H9 (cell line): ENCODE measurements around the gene SHTN1. TPM values are rescaled to one million over a fixed set of nuclear protein-coding genes. Genes with fewer than 3 reads are reported as not detected.
A peak's percentile ranks its signal among the peaks of the same experiment; 100 is the strongest.

Source experiments
- DNase-seq: peaks from one replicate; pipeline ENCODE4 v3.0.0-alpha.2; 2017
- H2AFZ ChIP-seq: one replicate; pipeline ENCODE4 v1.6.1; 2013; ENCODE audit warnings: mild to moderate bottlenecking, low read length, control low read depth, moderate library complexity
- H2AK5ac ChIP-seq: 2 replicates; pipeline ENCODE4 v1.6.1; 2013; ENCODE audit warnings: low read length, control low read depth, mixed read lengths; ENCODE audit not compliant: insufficient read length
- H2BK120ac ChIP-seq: one replicate; pipeline ENCODE4 v1.6.1; 2013; ENCODE audit warnings: low read depth, mild to moderate bottlenecking, low read length, control low read depth, inconsistent platforms; ENCODE audit not compliant: poor library complexity, severe bottlenecking
- H2BK12ac ChIP-seq: 2 replicates; pipeline ENCODE4 v1.6.1; 2013; ENCODE audit warnings: low read length, control low read depth, mixed read lengths, low read depth; ENCODE audit not compliant: insufficient read length
- H2BK15ac ChIP-seq: 2 replicates; pipeline ENCODE4 v1.6.1; 2013; ENCODE audit warnings: low read depth, low read length, control low read depth
- H2BK20ac ChIP-seq: one replicate; pipeline ENCODE4 v1.6.1; 2013; ENCODE audit warnings: low read depth, mild to moderate bottlenecking, low read length, control low read depth, inconsistent platforms; ENCODE audit not compliant: poor library complexity, severe bottlenecking
- H2BK5ac ChIP-seq: 2 replicates; pipeline ENCODE4 v1.6.1; 2013; ENCODE audit warnings: low read length, control low read depth, mixed read lengths; ENCODE audit not compliant: insufficient read length
- H3K14ac ChIP-seq: 2 replicates; pipeline ENCODE4 v1.6.1; 2013; ENCODE audit warnings: low read length, control low read depth; ENCODE audit not compliant: insufficient read depth
- H3K18ac ChIP-seq: 2 replicates; pipeline ENCODE4 v1.6.1; 2013; ENCODE audit warnings: low read depth, mild to moderate bottlenecking, mixed read lengths, low read length, control low read depth; ENCODE audit not compliant: insufficient read length
- H3K23ac ChIP-seq: 2 replicates; pipeline ENCODE4 v1.6.1; 2013; ENCODE audit warnings: low read length, control low read depth, mixed read lengths, low read depth; ENCODE audit not compliant: insufficient read length
- H3K23me2 ChIP-seq: 2 replicates; pipeline ENCODE4 v1.6.1; 2013; ENCODE audit warnings: low read depth, mild to moderate bottlenecking, mixed read lengths, low read length, control low read depth; ENCODE audit not compliant: insufficient read length, poor library complexity, severe bottlenecking
- H3K27ac ChIP-seq: 2 replicates; pipeline ENCODE4 v1.5.1; 2013; ENCODE audit warnings: low read length, control low read depth, mixed read lengths, low read depth; ENCODE audit not compliant: insufficient read length
- H3K27me3 ChIP-seq: 2 replicates; pipeline ENCODE4 v1.6.1; 2013; ENCODE audit warnings: low read length, control low read depth, inconsistent platforms; ENCODE audit not compliant: insufficient read depth
- H3K4ac ChIP-seq: 2 replicates; pipeline ENCODE4 v1.6.1; 2013; ENCODE audit warnings: low read depth, mild to moderate bottlenecking, control low read depth, inconsistent platforms, low read length, moderate library complexity
- H3K4me1 ChIP-seq: 2 replicates; pipeline ENCODE4 v1.6.1; 2013; ENCODE audit warnings: low read length, control low read depth, inconsistent platforms; ENCODE audit not compliant: insufficient read depth
- H3K4me2 ChIP-seq: 2 replicates; pipeline ENCODE4 v1.6.1; 2013; ENCODE audit warnings: low read length, control low read depth, mixed read lengths; ENCODE audit not compliant: insufficient read length, insufficient read depth
- H3K56ac ChIP-seq: 2 replicates; pipeline ENCODE4 v1.6.1; 2013; ENCODE audit warnings: low read depth, mild to moderate bottlenecking, mixed read lengths, low read length, control low read depth; ENCODE audit not compliant: insufficient read length
- H3K79me1 ChIP-seq: 2 replicates; pipeline ENCODE4 v1.6.1; 2013; ENCODE audit warnings: low read depth, mild to moderate bottlenecking, moderate library complexity, low read length, control low read depth, inconsistent platforms; ENCODE audit not compliant: insufficient read depth, poor library complexity, severe bottlenecking
- H3K79me2 ChIP-seq: 2 replicates; pipeline ENCODE4 v1.6.1; 2013; ENCODE audit warnings: low read length, control low read depth, inconsistent platforms; ENCODE audit not compliant: insufficient read depth
- H3K9ac ChIP-seq: 2 replicates; pipeline ENCODE4 v1.6.1; 2013; ENCODE audit warnings: low read length, control low read depth, mixed read lengths; ENCODE audit not compliant: insufficient read length; ENCODE audit errors: extremely low read depth
- H3K9me3 ChIP-seq: one replicate; pipeline ENCODE4 v1.6.1; 2013; ENCODE audit warnings: low read depth, low read length, inconsistent platforms; ENCODE audit not compliant: control insufficient read depth
- H3T11ph ChIP-seq: one replicate; pipeline ENCODE4 v1.6.1; 2013; ENCODE audit warnings: mild to moderate bottlenecking, low read length, control low read depth, inconsistent platforms
- H4K20me1 ChIP-seq: one replicate; pipeline ENCODE4 v1.6.1; 2013; ENCODE audit not compliant: control insufficient read depth, insufficient read length, insufficient read depth
- H4K5ac ChIP-seq: 2 replicates; pipeline ENCODE4 v1.6.1; 2013; ENCODE audit warnings: low read depth, mild to moderate bottlenecking, mixed read lengths, low read length, control low read depth; ENCODE audit not compliant: insufficient read length
- H4K8ac ChIP-seq: replicated peaks from 2 replicates; pipeline ENCODE4 v1.6.1; 2013; ENCODE audit warnings: low read length, control low read depth, mixed read lengths, low read depth; ENCODE audit not compliant: insufficient read length
- H4K91ac ChIP-seq: 2 replicates; pipeline ENCODE4 v1.6.1; 2013; ENCODE audit warnings: low read depth, mild to moderate bottlenecking, moderate library complexity, mixed read lengths, low read length, control low read depth; ENCODE audit not compliant: insufficient read length
- H3K27ac Mint-ChIP-seq, 3 experiments: 2 replicates in 2 of 3; 3 replicates in 1 of 3; pipeline ENCODE4 v1.8.0; 2020 to 2021; ENCODE audit warnings: mixed read lengths in 3 of 3, mild to moderate bottlenecking in 1 of 3, moderate library complexity in 1 of 3
- H3K27me3 Mint-ChIP-seq: 2 replicates; pipeline ENCODE4 v1.8.0; 2021; ENCODE audit warnings: low read depth, mild to moderate bottlenecking, moderate library complexity, mixed read lengths
- H3K36me3 Mint-ChIP-seq, 3 experiments: 2 replicates in 2 of 3; 3 replicates in 1 of 3; pipeline ENCODE4 v1.8.0; 2020 to 2021; ENCODE audit warnings: low read depth in 3 of 3, mixed read lengths in 3 of 3; ENCODE audit not compliant: insufficient read depth in 1 of 3
- H3K4me1 Mint-ChIP-seq, 2 experiments: 2 replicates each; pipeline ENCODE4 v1.8.0; 2020; ENCODE audit warnings: mixed read lengths in 2 of 2
- H3K4me3 Mint-ChIP-seq, 2 experiments: 2 replicates in 1 of 2; 3 replicates in 1 of 2; pipeline ENCODE4 v1.8.0; 2020 to 2021; ENCODE audit warnings: mild to moderate bottlenecking in 2 of 2, mixed read lengths in 2 of 2, moderate library complexity in 1 of 2
- H3K9me3 Mint-ChIP-seq, 2 experiments: 2 replicates in 1 of 2; 3 replicates in 1 of 2; pipeline ENCODE4 v1.8.0; 2020; ENCODE audit warnings: mild to moderate bottlenecking in 2 of 2, mixed read lengths in 2 of 2, moderate library complexity in 1 of 2
- CTCF ChIP-seq: fragments of 200-600 bp; sonication (generic); conservative IDR thresholded peaks from 3 replicates; pipeline ENCODE4 v1.8.0; 2021; ENCODE audit warnings: antibody characterized with exemption, mild to moderate bottlenecking
- WGBS: extraction: QIAGEN DNeasy Blood & Tissue Kit; methylation state at CpG from one replicate; pipeline ENCODE4 v1.1.7; 2013; ENCODE audit warnings: missing lambda C conversion rate, low lambda C conversion rate, mixed read lengths; ENCODE audit not compliant: insufficient read length; ENCODE audit errors: extremely low coverage; 5-methylcytosine and 5-hydroxymethylcytosine counted together
- total RNA-seq: library from RNA; stranded (reverse); gene quantifications from 2 replicates; pipeline ENCODE4 v1.2.1, GENCODE V29; 2021

The SHTN1 gene
- total RNA-seq, 1 experiment from 2014 or later, result 22.1 TPM

DNA sequence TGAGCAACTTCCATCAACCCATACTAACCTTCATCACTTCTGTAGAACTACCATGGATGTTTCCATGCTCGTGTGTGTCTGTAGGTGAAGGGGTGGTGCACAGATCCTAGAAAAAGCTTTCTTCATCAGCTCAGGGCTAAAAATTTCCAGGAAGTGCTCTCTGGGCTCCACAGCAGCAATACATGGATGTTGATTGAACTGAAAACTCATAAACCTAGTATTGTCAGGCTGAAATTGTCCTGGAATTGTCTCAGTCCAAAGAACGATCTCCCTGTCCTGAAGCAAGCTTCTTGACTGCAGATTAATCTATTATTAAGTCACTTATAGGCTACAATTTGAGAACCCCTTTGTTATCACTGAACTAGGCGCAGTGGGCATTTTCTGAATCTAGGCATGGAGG lies 115.9 kb downstream of the SHTN1 start:
- Histone ChIP-seq H3K79me1 (no peaks in the 10 kb centered on the region), H3K9ac (no peak overlapping the region), H2AK5ac (no peak overlapping the region), H4K91ac (no peak overlapping the region), H3K9me3 (no peaks in the 10 kb centered on the region), H2BK5ac (no peak overlapping the region), H3T11ph (no peak overlapping the region), H3K4me1 (peaks cover 14% of the 10 kb centered on the region), H3K79me2 (no peaks in the 10 kb centered on the region), H4K8ac (no peak overlapping the region), H3K23ac (no peak overlapping the region), H2BK15ac (no peak overlapping the region), H3K4me2 (no peak overlapping the region), H3K18ac (no peak overlapping the region), H2AFZ (no peak overlapping the region), H2BK12ac (no peak overlapping the region), H3K27ac (no peak overlapping the region), H3K23me2 (no peaks in the 10 kb centered on the region), H3K27me3 (no peaks in the 10 kb centered on the region), H2BK20ac (no peak overlapping the region), H3K4ac (no peak overlapping the region), H3K56ac (no peak overlapping the region), H2BK120ac (no peak overlapping the region), H4K5ac (no peak overlapping the region), H3K14ac (no peak overlapping the region), H4K20me1 (no peaks in the 10 kb centered on the region)
- H3K27ac Mint-ChIP-seq, result peak overlapping the region in 1 of 3 experiments; percentile 46; a peak in 1 of 7 replicates
- no peaks in the 10 kb centered on the region for H3K36me3 Mint-ChIP-seq
- H3K27me3 Mint-ChIP-seq, result no peaks in the 10 kb centered on the region
- no peak for TF ChIP-seq CTCF
- no CpG with 5 or more reads among the region's 3 CpGs for WGBS
- peaks cover 35 to 38% of the 10 kb centered on the region in 2 experiments for H3K4me1 Mint-ChIP-seq
- no peak for DNase-seq
- H3K4me3 Mint-ChIP-seq, result no peak overlapping the region
- H3K9me3 Mint-ChIP-seq, result no peaks in the 10 kb centered on the region
